Measurements from ENCODE around the gene C10orf143. TPM values are rescaled to one million over a fixed set of nuclear protein-coding genes. Genes with fewer than 3 reads are reported as not detected.

The C10orf143 gene
- 1.2 and 2.5 TPM in 2 replicates for total RNA-seq

- no peak for TF ChIP-seq CTCF (IDR thresholded peaks at IDR 0.05; ENCODE audit: extremely low read depth, low read depth, low read length)
- H3K4me2 ChIP-seq (ENCODE audit: insufficient read depth, low read length) = peak within 1 kb of the TSS; percentile 98
- no peaks in the 10 kb centered on the region for H4K20me1 ChIP-seq (ENCODE audit: insufficient read depth, low read length)
- H3K9me3 ChIP-seq (ENCODE audit: low read depth, low read length) = no peaks in the 10 kb centered on the region
- DNase-seq (ENCODE audit: insufficient read length, low spot score, missing footprints) = peak; percentile 98
- no peaks in the 10 kb centered on the region for H3K27me3 ChIP-seq (ENCODE audit: insufficient read depth, low read length)
- H3K4me3 ChIP-seq (ENCODE audit: insufficient read depth, low read length) = peak within 1 kb of the TSS; percentile 78
- H3K79me2 ChIP-seq (ENCODE audit: insufficient read depth, low read length) = peaks cover 6% of the 10 kb centered on the region
- H3K36me3 ChIP-seq (ENCODE audit: insufficient read depth, low read length) = no peaks in the 10 kb centered on the region
- H3K27ac ChIP-seq (ENCODE audit: low read depth, low read length) = peak within 1 kb of the TSS; percentile 84
- H3K4me1 ChIP-seq (ENCODE audit: insufficient read depth, low read length) = peaks cover 15% of the 10 kb centered on the region
- H2AFZ ChIP-seq (ENCODE audit: low read length) = peak within 1 kb of the TSS; percentile 99
Measured at GRCh38 chr10:130110246-130111112, at the start of gene C10orf143. Gene C10orf143 (minus strand): TSS chr10:130110830. CDS start chr10:130110772, 58 bp downstream.

- TF ChIP-seq CTCF (IDR thresholded peaks at IDR 0.05; ENCODE audit: extremely low read depth, low read depth, low read length) = no peak
- no peak for DNase-seq (ENCODE audit: insufficient read length, low spot score, missing footprints)
- Histone ChIP-seq H3K4me3 (ENCODE audit: insufficient read depth, low read length) (no peak overlapping the region), H3K36me3 (ENCODE audit: insufficient read depth, low read length) (peaks cover 32% of the 10 kb centered on the region), H3K79me2 (ENCODE audit: insufficient read depth, low read length) (peaks cover 73% of the 10 kb centered on the region), H3K4me1 (ENCODE audit: insufficient read depth, low read length) (no peaks in the 10 kb centered on the region), H3K9me3 (ENCODE audit: low read depth, low read length) (no peaks in the 10 kb centered on the region), H3K27ac (ENCODE audit: low read depth, low read length) (no peak overlapping the region), H2AFZ (ENCODE audit: low read length) (no peak overlapping the region), H3K4me2 (ENCODE audit: insufficient read depth, low read length) (no peak overlapping the region), H4K20me1 (ENCODE audit: insufficient read depth, low read length) (peaks cover 27% of the 10 kb centered on the region), H3K27me3 (ENCODE audit: insufficient read depth, low read length) (no peaks in the 10 kb centered on the region)
Measured at GRCh38 chr10:130159192-130159794, 48.7 kb upstream of the C10orf143 start.

GRCh38 chr10:130146042-130146441 lies 35.4 kb upstream of the C10orf143 start:
- Histone ChIP-seq H3K4me2 (ENCODE audit: insufficient read depth, low read length) (no peak overlapping the region), H3K4me3 (ENCODE audit: insufficient read depth, low read length) (no peak overlapping the region), H3K27me3 (ENCODE audit: insufficient read depth, low read length) (no peaks in the 10 kb centered on the region), H2AFZ (ENCODE audit: low read length) (no peak overlapping the region), H3K27ac (ENCODE audit: low read depth, low read length) (no peak overlapping the region), H3K36me3 (ENCODE audit: insufficient read depth, low read length) (peaks cover 39% of the 10 kb centered on the region), H3K9me3 (ENCODE audit: low read depth, low read length) (no peaks in the 10 kb centered on the region), H3K79me2 (ENCODE audit: insufficient read depth, low read length) (peaks cover 98% of the 10 kb centered on the region), H3K4me1 (ENCODE audit: insufficient read depth, low read length) (no peaks in the 10 kb centered on the region), H4K20me1 (ENCODE audit: insufficient read depth, low read length) (peaks cover 56% of the 10 kb centered on the region)
- no peak for TF ChIP-seq CTCF (IDR thresholded peaks at IDR 0.05; ENCODE audit: extremely low read depth, low read depth, low read length)
- no peak for DNase-seq (ENCODE audit: insufficient read length, low spot score, missing footprints)

- Histone ChIP-seq H3K79me2 (ENCODE audit: insufficient read depth, low read length) (peaks cover 99% of the 10 kb centered on the region), H3K4me1 (ENCODE audit: insufficient read depth, low read length) (peaks cover 18% of the 10 kb centered on the region), H3K4me3 (ENCODE audit: insufficient read depth, low read length) (no peak overlapping the region), H3K27me3 (ENCODE audit: insufficient read depth, low read length) (no peaks in the 10 kb centered on the region), H2AFZ (ENCODE audit: low read length) (no peak overlapping the region), H4K20me1 (ENCODE audit: insufficient read depth, low read length) (peaks cover 71% of the 10 kb centered on the region), H3K36me3 (ENCODE audit: insufficient read depth, low read length) (peaks cover 21% of the 10 kb centered on the region), H3K4me2 (ENCODE audit: insufficient read depth, low read length) (no peak overlapping the region), H3K9me3 (ENCODE audit: low read depth, low read length) (no peaks in the 10 kb centered on the region), H3K27ac (ENCODE audit: low read depth, low read length) (no peak overlapping the region)
- TF ChIP-seq CTCF (IDR thresholded peaks at IDR 0.05; ENCODE audit: extremely low read depth, low read depth, low read length) = no peak
- no peak for DNase-seq (ENCODE audit: insufficient read length, low spot score, missing footprints)
Measured at GRCh38 chr10:130141878-130142277, 31.2 kb upstream of the C10orf143 start.
